Prostate gland (tissue), 2 donors: ENCODE data around the gene PHF23.

Experiments
- CTCF ChIP-seq, 4 experiments: fragments of 200-600 bp in 2 of 4; fragments of 450-650 bp in 2 of 4; sonication (generic) in 2 of 4; IDR thresholded peaks; 1 replicate in 3 of 4; 2 replicates in 1 of 4; pipeline ENCODE4 v1.5.1; 2016 to 2019; ENCODE audit warnings: antibody characterized with exemption in 4 of 4, mild to moderate bottlenecking in 2 of 4, moderate library complexity in 2 of 4
- POLR2A ChIP-seq: fragments of 450-650 bp; IDR thresholded peaks from one replicate; pipeline ENCODE4 v1.6.1; 2016; ENCODE audit warnings: antibody characterized with exemption, mild to moderate bottlenecking
- POLR2AphosphoS5 ChIP-seq: sonication (generic); formaldehyde crosslinking; IDR thresholded peaks from one replicate; pipeline ENCODE4 v1.6.1; 2017; ENCODE audit warnings: antibody characterized with exemption

- no peak for TF ChIP-seq CTCF (IDR thresholded peaks at IDR 0.05)
- TF ChIP-seq POLR2AphosphoS5 = no peak
- no peak for TF ChIP-seq POLR2A
These were observed 21.1 kb downstream of the PHF23 start for GRCh38 chr17:7218166-7218565.
